A673 (cell line): ENCODE results near the gene PCCA.

ENCODE experiments used
- CTCF ChIP-seq: fragments of 300-800, 200-600 bp; sonication (generic); conservative IDR thresholded peaks from 2 replicates; pipeline ENCODE4 v1.5.1; 2017; ENCODE audit warnings: low read depth, mild to moderate bottlenecking, antibody characterized with exemption, low read length, moderate library complexity, mixed read lengths
- EZH2 ChIP-seq: fragments of 200-600 bp; sonication (generic); IDR thresholded peaks from 2 replicates; pipeline ENCODE4 v1.6.1; 2017; ENCODE audit warnings: borderline replicate concordance, low read depth, mild to moderate bottlenecking, mixed read lengths, antibody characterized with exemption, low read length; ENCODE audit not compliant: poor library complexity, severe bottlenecking

GRCh38 chr13:100234006-100234405, 145.1 kb downstream of the PCCA start:
- no peak for TF ChIP-seq CTCF
- TF ChIP-seq EZH2 = no peak
